Measurements from ENCODE around the gene IL1F10. TPM values are rescaled to one million over a fixed set of nuclear protein-coding genes. Genes with fewer than 3 reads are reported as not detected.

IL1F10 gene
- total RNA-seq, 1 experiment from 2014 or later = not detected

GRCh38 chr2:113060796-113061195 is 7.0 kb upstream of the IL1F10 start:
- no peaks in the 10 kb centered on the region for H3K9me3 ChIP-seq (ENCODE audit: low read length)
- H3K4me1 ChIP-seq (ENCODE audit: low read length) = no peaks in the 10 kb centered on the region
- no peaks in the 10 kb centered on the region for H3K79me2 ChIP-seq (ENCODE audit: low read length)
- no peak overlapping the region for H2AFZ ChIP-seq (ENCODE audit: low read length)
- no peak overlapping the region for H3K4me2 ChIP-seq (ENCODE audit: low read depth, low read length, poor library complexity, severe bottlenecking)
- H3K4me3 ChIP-seq (ENCODE audit: low read length) = no peak overlapping the region
- DNase-seq = no peak
- no peaks in the 10 kb centered on the region for H4K20me1 ChIP-seq (ENCODE audit: insufficient read depth, low read depth, low read length)
- no peak overlapping the region for H3K27ac ChIP-seq (ENCODE audit: low read length)
- H3K27me3 ChIP-seq (ENCODE audit: low read length) = no peaks in the 10 kb centered on the region
- H3K36me3 ChIP-seq (ENCODE audit: insufficient read depth, low read length) = no peaks in the 10 kb centered on the region
- no peak overlapping the region for H3K9ac ChIP-seq (ENCODE audit: low read length)
- H3K9me2 ChIP-seq (replicated peaks; ENCODE audit: insufficient read depth, low read length) = no peaks in the 10 kb centered on the region

- H3K27ac ChIP-seq (ENCODE audit: low read length) = no peak overlapping the region
- no peaks in the 10 kb centered on the region for H3K79me2 ChIP-seq (ENCODE audit: low read length)
- H4K20me1 ChIP-seq (ENCODE audit: insufficient read depth, low read depth, low read length) = no peaks in the 10 kb centered on the region
- no peaks in the 10 kb centered on the region for H3K9me3 ChIP-seq (ENCODE audit: low read length)
- no peak overlapping the region for H2AFZ ChIP-seq (ENCODE audit: low read length)
- H3K36me3 ChIP-seq (ENCODE audit: insufficient read depth, low read length) = no peaks in the 10 kb centered on the region
- H3K4me3 ChIP-seq (ENCODE audit: low read length) = no peak overlapping the region
- H3K4me2 ChIP-seq (ENCODE audit: low read depth, low read length, poor library complexity, severe bottlenecking) = no peak overlapping the region
- H3K9me2 ChIP-seq (replicated peaks; ENCODE audit: insufficient read depth, low read length) = no peaks in the 10 kb centered on the region
- no peak overlapping the region for H3K9ac ChIP-seq (ENCODE audit: low read length)
- no peaks in the 10 kb centered on the region for H3K4me1 ChIP-seq (ENCODE audit: low read length)
- no peak for DNase-seq
- H3K27me3 ChIP-seq (ENCODE audit: low read length) = no peaks in the 10 kb centered on the region
These were observed 6.5 kb upstream of the IL1F10 start for GRCh38 chr2:113061241-113061640.

- H3K27ac ChIP-seq (ENCODE audit: low read length) = no peak overlapping the region
- H3K79me2 ChIP-seq (ENCODE audit: low read length) = no peaks in the 10 kb centered on the region
- no peaks in the 10 kb centered on the region for H3K36me3 ChIP-seq (ENCODE audit: insufficient read depth, low read length)
- no peak overlapping the region for H3K9ac ChIP-seq (ENCODE audit: low read length)
- DNase-seq = no peak
- no peaks in the 10 kb centered on the region for H4K20me1 ChIP-seq (ENCODE audit: insufficient read depth, low read depth, low read length)
- H3K4me3 ChIP-seq (ENCODE audit: low read length) = no peak overlapping the region
- no peaks in the 10 kb centered on the region for H3K9me3 ChIP-seq (ENCODE audit: low read length)
- H2AFZ ChIP-seq (ENCODE audit: low read length) = no peak overlapping the region
- no peaks in the 10 kb centered on the region for H3K27me3 ChIP-seq (ENCODE audit: low read length)
- no peaks in the 10 kb centered on the region for H3K4me1 ChIP-seq (ENCODE audit: low read length)
- H3K9me2 ChIP-seq (replicated peaks; ENCODE audit: insufficient read depth, low read length) = no peaks in the 10 kb centered on the region
- no peak overlapping the region for H3K4me2 ChIP-seq (ENCODE audit: low read depth, low read length, poor library complexity, severe bottlenecking)
These were observed 5.6 kb upstream of the IL1F10 start for GRCh38 chr2:113061896-113062770.

GRCh38 chr2:113064281-113064680 is 3.5 kb upstream of the IL1F10 start:
- Histone ChIP-seq H3K27me3 (ENCODE audit: low read length) (no peaks in the 10 kb centered on the region), H3K9ac (ENCODE audit: low read length) (no peak overlapping the region), H3K4me1 (ENCODE audit: low read length) (no peaks in the 10 kb centered on the region), H3K4me2 (ENCODE audit: low read depth, low read length, poor library complexity, severe bottlenecking) (no peak overlapping the region), H3K9me3 (ENCODE audit: low read length) (no peaks in the 10 kb centered on the region), H3K79me2 (ENCODE audit: low read length) (no peaks in the 10 kb centered on the region), H3K9me2 (replicated peaks; ENCODE audit: insufficient read depth, low read length) (no peaks in the 10 kb centered on the region), H4K20me1 (ENCODE audit: insufficient read depth, low read depth, low read length) (no peaks in the 10 kb centered on the region), H3K36me3 (ENCODE audit: insufficient read depth, low read length) (no peaks in the 10 kb centered on the region), H3K27ac (ENCODE audit: low read length) (no peak overlapping the region), H2AFZ (ENCODE audit: low read length) (no peak overlapping the region), H3K4me3 (ENCODE audit: low read length) (no peak overlapping the region)
- DNase-seq = no peak

- Histone ChIP-seq H3K4me3 (ENCODE audit: low read length) (no peak overlapping the region), H3K4me2 (ENCODE audit: low read depth, low read length, poor library complexity, severe bottlenecking) (no peak overlapping the region), H3K79me2 (ENCODE audit: low read length) (no peaks in the 10 kb centered on the region), H3K9me2 (replicated peaks; ENCODE audit: insufficient read depth, low read length) (no peaks in the 10 kb centered on the region), H3K9ac (ENCODE audit: low read length) (no peak overlapping the region), H3K36me3 (ENCODE audit: insufficient read depth, low read length) (no peaks in the 10 kb centered on the region), H4K20me1 (ENCODE audit: insufficient read depth, low read depth, low read length) (no peaks in the 10 kb centered on the region), H3K27me3 (ENCODE audit: low read length) (no peaks in the 10 kb centered on the region), H3K9me3 (ENCODE audit: low read length) (no peaks in the 10 kb centered on the region), H2AFZ (ENCODE audit: low read length) (no peak overlapping the region), H3K27ac (ENCODE audit: low read length) (no peak overlapping the region), H3K4me1 (ENCODE audit: low read length) (no peaks in the 10 kb centered on the region)
- DNase-seq = no peak
These were observed 2.9 kb upstream of the IL1F10 start for GRCh38 chr2:113064898-113065297.

GRCh38 chr2:113068249-113068648 is 479 bp downstream of the IL1F10 start:
- Histone ChIP-seq H3K27ac (ENCODE audit: low read length) (no peak overlapping the region), H3K9ac (ENCODE audit: low read length) (no peak overlapping the region), H2AFZ (ENCODE audit: low read length) (no peak overlapping the region), H3K4me3 (ENCODE audit: low read length) (no peak overlapping the region), H3K79me2 (ENCODE audit: low read length) (no peaks in the 10 kb centered on the region), H3K27me3 (ENCODE audit: low read length) (no peaks in the 10 kb centered on the region), H3K36me3 (ENCODE audit: insufficient read depth, low read length) (no peaks in the 10 kb centered on the region), H4K20me1 (ENCODE audit: insufficient read depth, low read depth, low read length) (no peaks in the 10 kb centered on the region), H3K4me1 (ENCODE audit: low read length) (no peaks in the 10 kb centered on the region), H3K4me2 (ENCODE audit: low read depth, low read length, poor library complexity, severe bottlenecking) (no peak overlapping the region), H3K9me3 (ENCODE audit: low read length) (no peaks in the 10 kb centered on the region), H3K9me2 (replicated peaks; ENCODE audit: insufficient read depth, low read length) (no peaks in the 10 kb centered on the region)
- DNase-seq = no peak

GRCh38 chr2:113068706-113069485 is 1.1 kb downstream of the IL1F10 start:
- no peak overlapping the region for H3K4me2 ChIP-seq (ENCODE audit: low read depth, low read length, poor library complexity, severe bottlenecking)
- no peaks in the 10 kb centered on the region for H4K20me1 ChIP-seq (ENCODE audit: insufficient read depth, low read depth, low read length)
- H3K4me1 ChIP-seq (ENCODE audit: low read length) = no peaks in the 10 kb centered on the region
- H3K9ac ChIP-seq (ENCODE audit: low read length) = no peak overlapping the region
- no peaks in the 10 kb centered on the region for H3K9me3 ChIP-seq (ENCODE audit: low read length)
- no peaks in the 10 kb centered on the region for H3K36me3 ChIP-seq (ENCODE audit: insufficient read depth, low read length)
- H3K4me3 ChIP-seq (ENCODE audit: low read length) = no peak overlapping the region
- no peak overlapping the region for H3K27ac ChIP-seq (ENCODE audit: low read length)
- H3K79me2 ChIP-seq (ENCODE audit: low read length) = no peaks in the 10 kb centered on the region
- no peak for DNase-seq
- no peaks in the 10 kb centered on the region for H3K9me2 ChIP-seq (replicated peaks; ENCODE audit: insufficient read depth, low read length)
- no peak overlapping the region for H2AFZ ChIP-seq (ENCODE audit: low read length)
- no peaks in the 10 kb centered on the region for H3K27me3 ChIP-seq (ENCODE audit: low read length)

All from Karpas-422 (cell line).